GM23248 (cell line): Measurements from ENCODE around the gene GALK2.

Experiments
- EZH2 ChIP-seq: fragments of 200-600 bp; sonication (generic); IDR thresholded peaks from 2 replicates; pipeline ENCODE4 v1.6.1; 2018; ENCODE audit warnings: antibody characterized with exemption, mild to moderate bottlenecking; ENCODE audit not compliant: insufficient read depth, poor library complexity, severe bottlenecking
- EZH2phosphoT487 ChIP-seq: fragments of 200-600 bp; sonication (generic); IDR thresholded peaks from 2 replicates; pipeline ENCODE4 v1.6.1; 2018; ENCODE audit warnings: antibody characterized with exemption, moderate library complexity, mild to moderate bottlenecking, low read depth; ENCODE audit not compliant: insufficient read depth

DNA sequence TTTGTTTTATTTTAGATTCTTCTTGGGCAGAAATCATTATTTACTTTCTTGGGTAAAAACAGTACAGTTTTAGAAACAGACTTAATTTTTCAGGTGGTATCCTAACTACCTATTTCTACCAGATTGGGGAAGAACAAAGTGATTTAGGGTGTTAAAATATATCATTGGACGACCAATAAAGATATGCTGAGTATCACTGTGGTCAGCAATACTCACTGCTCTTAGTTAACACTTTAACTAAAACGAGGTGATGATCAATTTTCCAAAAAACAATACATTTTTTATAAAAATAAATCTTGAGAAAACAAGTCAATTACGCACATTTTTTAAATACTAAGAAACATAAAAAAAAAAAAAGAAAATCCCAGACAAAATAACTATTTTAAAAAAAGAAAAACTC, 18.2 kb upstream of the GALK2 start:
- TF ChIP-seq EZH2 (no peak), EZH2phosphoT487 (no peak)
